ENCODE data around the gene MRS2.

GRCh38 chr6:24432611-24433010 lies 29.9 kb downstream of the MRS2 start:
- TF ChIP-seq POLR2A (IDR thresholded peaks at IDR 0.05) (no peak), CTCF (IDR thresholded peaks at IDR 0.05) (no peak)

Data from adrenal gland (tissue), 5 donors.